ENCODE data around the gene IER2.
A peak's percentile ranks its signal among the peaks of the same experiment; 100 is the strongest.

IER2 gene

GRCh38 chr19:13154911-13155471 is 4.8 kb downstream of the IER2 start:
- H3K27ac ChIP-seq (ENCODE audit: low read depth, low read length): peak overlapping the region; percentile 85

DNA sequence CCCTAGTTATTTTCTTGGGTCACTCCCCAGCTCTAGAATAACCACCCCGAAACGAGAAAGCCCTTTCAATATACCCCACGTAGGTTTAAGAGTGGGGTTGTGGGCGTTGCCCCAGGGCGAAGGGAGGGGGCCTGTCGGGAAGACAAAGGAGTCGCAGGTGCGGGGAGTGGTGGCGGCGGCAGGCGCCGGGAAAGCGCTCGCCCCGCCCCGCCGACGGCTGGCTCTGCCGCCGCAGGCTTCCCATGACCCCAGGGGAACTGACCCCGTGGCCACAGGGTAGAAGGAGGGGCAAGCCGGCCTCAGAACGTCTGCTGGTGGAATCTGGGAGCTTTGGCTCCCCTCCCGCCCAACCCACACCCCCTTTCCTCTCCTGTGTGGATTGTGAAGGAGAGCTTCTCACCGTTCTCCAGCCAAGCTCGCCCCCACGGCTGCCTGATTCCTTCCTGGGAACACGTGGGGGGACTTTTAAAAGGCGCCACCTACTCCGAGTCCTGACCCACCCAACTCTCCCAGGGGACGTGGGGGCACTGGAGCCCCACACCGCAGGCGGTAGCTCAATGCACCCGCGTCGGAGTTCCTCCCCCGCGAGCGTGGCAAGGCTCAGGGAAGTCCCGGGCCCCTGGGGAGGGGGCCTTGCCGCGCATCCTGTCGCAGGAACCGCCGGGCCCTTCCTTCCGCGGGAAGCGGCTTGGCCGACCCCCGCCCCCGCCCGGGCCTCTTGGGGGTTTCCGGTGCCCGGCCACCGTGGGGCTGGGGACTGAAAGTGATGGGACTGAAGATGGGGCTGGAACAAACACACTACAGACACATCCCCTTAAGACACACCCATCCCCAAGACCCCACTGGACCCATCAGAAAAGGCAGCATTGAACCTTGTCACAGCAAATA is 5.5 kb downstream of the IER2 start:
- H4K8ac ChIP-seq (ENCODE audit: low read depth, low read length): peak overlapping the region; percentile 88
- WGBS (ENCODE audit: extremely low coverage, insufficient coverage, low lambda C conversion rate): no CpG with 5 or more reads among the region's 55 CpGs
- peak overlapping the region; percentile 99 for H3K56ac ChIP-seq (ENCODE audit: low read length)
- peak overlapping the region; percentile 100 for H3K18ac ChIP-seq (ENCODE audit: low read length)
- H3K79me1 ChIP-seq (ENCODE audit: low read length): no peaks in the 10 kb centered on the region
- peak overlapping the region; percentile 81 for H2BK5ac ChIP-seq (ENCODE audit: low read length)
- no peak overlapping the region for H2BK15ac ChIP-seq (replicated peaks; ENCODE audit: low read depth)
- peak overlapping the region; percentile 84 for H3K4ac ChIP-seq (ENCODE audit: low read depth, low read length)
- peak overlapping the region; percentile 33 for H3K23ac ChIP-seq (ENCODE audit: low read length)
- peak overlapping the region; percentile 59 for H3K4me2 ChIP-seq (ENCODE audit: low read length)
- H3K79me2 ChIP-seq (ENCODE audit: control insufficient read depth, insufficient read depth, low read length): peaks cover 23% of the 10 kb centered on the region
- peak overlapping the region; percentile 68 for H2BK120ac ChIP-seq (ENCODE audit: low read depth, low read length)
- no peaks in the 10 kb centered on the region for H3K36me3 ChIP-seq (ENCODE audit: control insufficient read depth, insufficient read depth, low read length)
- H3K27ac ChIP-seq (ENCODE audit: low read depth, low read length): peak overlapping the region; percentile 94
- peak overlapping the region; percentile 3 for H2AK5ac ChIP-seq (ENCODE audit: low read length)
- H4K5ac ChIP-seq (ENCODE audit: low read length): peak overlapping the region; percentile 88
- DNase-seq: peak; percentile 95
- H3K4me1 ChIP-seq (ENCODE audit: control insufficient read depth, low read depth, low read length): peaks cover 2% of the 10 kb centered on the region
- peak overlapping the region; percentile 99 for H3K9ac ChIP-seq (ENCODE audit: low read length)
- peak overlapping the region; percentile 17 for H3K4me3 ChIP-seq (ENCODE audit: low read length)
- no peaks in the 10 kb centered on the region for H3K27me3 ChIP-seq (ENCODE audit: insufficient read depth, low read length, poor library complexity)

More at GRCh38 chr19:13154911-13155471, 4.8 kb downstream of the IER2 start:
- peak overlapping the region; percentile 99 for H3K56ac ChIP-seq (ENCODE audit: low read length)
- no peaks in the 10 kb centered on the region for H3K36me3 ChIP-seq (ENCODE audit: control insufficient read depth, insufficient read depth, low read length)
- H4K8ac ChIP-seq (ENCODE audit: low read depth, low read length): no peak overlapping the region
- peaks cover 27% of the 10 kb centered on the region for H3K79me2 ChIP-seq (ENCODE audit: control insufficient read depth, insufficient read depth, low read length)
- H4K5ac ChIP-seq (ENCODE audit: low read length): no peak overlapping the region
- DNase-seq: peak; percentile 95
- no peak overlapping the region for H2AK5ac ChIP-seq (ENCODE audit: low read length)
- no peak overlapping the region for H2BK120ac ChIP-seq (ENCODE audit: low read depth, low read length)
- no peaks in the 10 kb centered on the region for H3K4me1 ChIP-seq (ENCODE audit: control insufficient read depth, low read depth, low read length)
- peak overlapping the region; percentile 52 for H2BK5ac ChIP-seq (ENCODE audit: low read length)
- no CpG with 5 or more reads among the region's 24 CpGs for whole genome bisulfite sequencing (ENCODE audit: extremely low coverage, insufficient coverage, low lambda C conversion rate)
- H3K4ac ChIP-seq (ENCODE audit: low read depth, low read length): peak overlapping the region; percentile 64
- no peak overlapping the region for H3K23ac ChIP-seq (ENCODE audit: low read length)
- peak overlapping the region; percentile 97 for H3K18ac ChIP-seq (ENCODE audit: low read length)
- no peak overlapping the region for H2BK15ac ChIP-seq (replicated peaks; ENCODE audit: low read depth)
- H3K4me3 ChIP-seq (ENCODE audit: low read length): peak overlapping the region; percentile 74
- H3K79me1 ChIP-seq (ENCODE audit: low read length): no peaks in the 10 kb centered on the region
- peak overlapping the region; percentile 59 for H3K4me2 ChIP-seq (ENCODE audit: low read length)
- H3K9ac ChIP-seq (ENCODE audit: low read length): peak overlapping the region; percentile 99
- H3K27me3 ChIP-seq (ENCODE audit: insufficient read depth, low read length, poor library complexity): no peaks in the 10 kb centered on the region

DNA sequence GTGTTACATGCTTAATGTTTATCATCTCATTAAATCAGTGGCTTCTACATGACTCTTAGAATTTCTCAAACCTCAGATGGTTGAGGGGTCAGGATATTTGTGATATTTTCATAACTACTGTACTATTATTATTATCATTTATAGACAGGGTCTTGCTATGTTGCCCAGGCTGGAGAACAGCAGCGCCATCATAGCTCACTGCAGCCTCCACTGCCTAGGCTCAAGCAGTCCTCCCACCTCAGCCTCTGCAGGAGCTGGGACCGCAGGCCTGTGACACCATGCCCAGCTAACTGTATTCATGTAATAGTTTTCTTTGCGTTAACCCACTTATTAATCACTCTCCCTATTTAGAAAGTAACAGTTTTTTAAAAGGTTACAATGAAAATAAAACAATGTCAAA is 9.5 kb downstream of the IER2 start:
- no peak overlapping the region for H3K4me2 ChIP-seq (ENCODE audit: low read length)
- H3K18ac ChIP-seq (ENCODE audit: low read length): no peak overlapping the region
- no peak overlapping the region for H2BK120ac ChIP-seq (ENCODE audit: low read depth, low read length)
- no peak for DNase-seq
- H2BK15ac ChIP-seq (replicated peaks; ENCODE audit: low read depth): no peak overlapping the region
- WGBS (ENCODE audit: extremely low coverage, insufficient coverage, low lambda C conversion rate): no CpG with 5 or more reads among the region's 3 CpGs
- H3K4ac ChIP-seq (ENCODE audit: low read depth, low read length): no peak overlapping the region
- no peak overlapping the region for H3K9ac ChIP-seq (ENCODE audit: low read length)
- no peak overlapping the region for H3K4me3 ChIP-seq (ENCODE audit: low read length)
- no peaks in the 10 kb centered on the region for H3K79me1 ChIP-seq (ENCODE audit: low read length)
- no peaks in the 10 kb centered on the region for H3K27me3 ChIP-seq (ENCODE audit: insufficient read depth, low read length, poor library complexity)
- no peak overlapping the region for H2BK5ac ChIP-seq (ENCODE audit: low read length)
- H3K56ac ChIP-seq (ENCODE audit: low read length): no peak overlapping the region
- peaks cover 6% of the 10 kb centered on the region for H3K4me1 ChIP-seq (ENCODE audit: control insufficient read depth, low read depth, low read length)
- H3K23ac ChIP-seq (ENCODE audit: low read length): no peak overlapping the region
- H3K27ac ChIP-seq (ENCODE audit: low read depth, low read length): no peak overlapping the region
- H3K79me2 ChIP-seq (ENCODE audit: control insufficient read depth, insufficient read depth, low read length): peaks cover under 1% of the 10 kb centered on the region
- H2AK5ac ChIP-seq (ENCODE audit: low read length): no peak overlapping the region
- no peak overlapping the region for H4K5ac ChIP-seq (ENCODE audit: low read length)
- H3K36me3 ChIP-seq (ENCODE audit: control insufficient read depth, insufficient read depth, low read length): no peaks in the 10 kb centered on the region
- H4K8ac ChIP-seq (ENCODE audit: low read depth, low read length): no peak overlapping the region

DNA sequence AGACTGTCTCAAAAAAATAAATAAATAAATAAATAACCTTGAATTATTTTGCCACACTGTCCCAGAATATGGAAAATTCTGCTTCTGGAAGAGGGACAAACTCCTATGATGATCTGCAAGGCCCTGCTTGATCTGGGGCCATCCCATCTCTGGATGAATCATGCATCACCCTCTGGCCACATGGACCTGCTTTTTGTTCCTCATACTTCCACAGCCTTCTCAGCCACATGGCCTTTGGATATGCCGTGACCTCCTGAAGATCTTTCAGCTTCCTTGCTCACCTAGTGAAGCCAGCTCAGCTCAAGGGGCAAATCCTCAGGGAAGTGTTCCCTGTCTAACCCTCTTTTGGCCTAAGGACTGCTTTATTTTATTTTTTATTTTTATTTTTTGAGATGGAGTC is 10.3 kb downstream of the IER2 start:
- Histone ChIP-seq H3K4me2 (ENCODE audit: low read length) (no peak overlapping the region), H3K4me3 (ENCODE audit: low read length) (no peak overlapping the region), H2AK5ac (ENCODE audit: low read length) (no peak overlapping the region), H2BK15ac (replicated peaks; ENCODE audit: low read depth) (no peak overlapping the region), H4K5ac (ENCODE audit: low read length) (no peak overlapping the region), H3K36me3 (ENCODE audit: control insufficient read depth, insufficient read depth, low read length) (no peaks in the 10 kb centered on the region), H3K27me3 (ENCODE audit: insufficient read depth, low read length, poor library complexity) (no peaks in the 10 kb centered on the region), H3K27ac (ENCODE audit: low read depth, low read length) (no peak overlapping the region), H3K9ac (ENCODE audit: low read length) (no peak overlapping the region), H4K8ac (ENCODE audit: low read depth, low read length) (no peak overlapping the region), H3K4me1 (ENCODE audit: control insufficient read depth, low read depth, low read length) (peaks cover 13% of the 10 kb centered on the region), H3K56ac (ENCODE audit: low read length) (peak overlapping the region; percentile 67), H3K4ac (ENCODE audit: low read depth, low read length) (no peak overlapping the region), H2BK5ac (ENCODE audit: low read length) (no peak overlapping the region), H3K79me2 (ENCODE audit: control insufficient read depth, insufficient read depth, low read length) (no peaks in the 10 kb centered on the region), H3K23ac (ENCODE audit: low read length) (no peak overlapping the region), H2BK120ac (ENCODE audit: low read depth, low read length) (no peak overlapping the region), H3K79me1 (ENCODE audit: low read length) (no peaks in the 10 kb centered on the region), H3K18ac (ENCODE audit: low read length) (no peak overlapping the region)
- no peak for DNase-seq
- WGBS (ENCODE audit: extremely low coverage, insufficient coverage, low lambda C conversion rate): no CpG with 5 or more reads among the region's 1 CpG

DNA sequence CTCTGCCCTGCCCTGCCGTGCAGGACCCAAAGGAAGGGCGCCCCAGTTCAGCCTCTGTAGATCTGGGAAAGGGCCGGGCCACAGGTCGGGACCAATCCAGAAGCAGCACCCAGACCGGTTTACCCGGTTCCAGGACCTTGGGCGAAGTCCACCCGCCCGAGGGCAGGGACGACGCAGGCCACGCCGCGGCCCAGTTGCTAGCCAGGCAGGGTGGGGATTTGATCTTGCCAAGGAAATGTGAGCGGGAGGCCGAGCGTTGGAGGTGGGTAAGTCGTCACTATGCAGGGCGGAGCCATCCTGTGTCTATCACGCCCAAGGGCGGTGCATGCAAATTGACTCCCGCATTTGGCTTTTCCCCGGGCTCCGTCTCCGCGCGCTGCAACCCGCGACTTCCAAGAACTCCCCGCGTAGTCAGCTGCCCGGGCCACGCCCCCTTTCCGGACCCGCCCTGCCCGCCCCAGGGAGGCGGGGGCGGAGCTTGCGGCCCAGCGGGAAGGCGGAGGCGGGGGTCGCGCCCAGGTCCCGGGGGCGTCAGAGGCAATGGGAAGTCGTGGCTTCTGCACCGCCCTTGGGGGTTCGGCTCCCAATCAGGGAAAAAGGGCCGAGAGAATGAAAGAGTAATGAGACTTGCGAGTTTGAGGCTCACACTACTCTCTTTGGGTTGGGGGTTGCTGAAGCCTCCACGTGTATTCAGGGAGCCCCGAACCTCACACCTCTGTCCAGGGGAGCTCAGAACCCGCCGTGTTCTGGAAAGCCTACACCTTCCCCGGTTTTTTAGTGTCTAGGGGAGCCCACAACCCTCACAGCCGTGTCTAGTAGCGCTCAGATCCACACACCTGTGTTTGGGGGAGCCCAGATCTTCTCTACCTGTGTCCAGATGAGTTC is 12.8 kb downstream of the IER2 start:
- no peaks in the 10 kb centered on the region for H3K79me1 ChIP-seq (ENCODE audit: low read length)

More for the DNA sequence above, 12.8 kb downstream of the IER2 start:
- Histone ChIP-seq H2AK5ac (ENCODE audit: low read length) (peak overlapping the region; percentile 99), H3K27ac (ENCODE audit: low read depth, low read length) (peak overlapping the region; percentile 95), H3K27me3 (ENCODE audit: insufficient read depth, low read length, poor library complexity) (no peaks in the 10 kb centered on the region), H3K4me2 (ENCODE audit: low read length) (peak overlapping the region; percentile 61), H3K23ac (ENCODE audit: low read length) (peak overlapping the region; percentile 1), H4K5ac (ENCODE audit: low read length) (peak overlapping the region; percentile 99), H2BK15ac (replicated peaks; ENCODE audit: low read depth) (peak overlapping the region; percentile 99), H3K4me3 (ENCODE audit: low read length) (no peak overlapping the region), H3K4ac (ENCODE audit: low read depth, low read length) (peak overlapping the region; percentile 94), H4K8ac (ENCODE audit: low read depth, low read length) (peak overlapping the region; percentile 59), H3K18ac (ENCODE audit: low read length) (peak overlapping the region; percentile 98), H3K36me3 (ENCODE audit: control insufficient read depth, insufficient read depth, low read length) (no peaks in the 10 kb centered on the region), H3K4me1 (ENCODE audit: control insufficient read depth, low read depth, low read length) (peaks cover 15% of the 10 kb centered on the region), H2BK120ac (ENCODE audit: low read depth, low read length) (peak overlapping the region; percentile 90), H2BK5ac (ENCODE audit: low read length) (peak overlapping the region; percentile 99), H3K9ac (ENCODE audit: low read length) (peak overlapping the region; percentile 91), H3K56ac (ENCODE audit: low read length) (peak overlapping the region; percentile 96), H3K79me2 (ENCODE audit: control insufficient read depth, insufficient read depth, low read length) (no peaks in the 10 kb centered on the region)
- WGBS (ENCODE audit: extremely low coverage, insufficient coverage, low lambda C conversion rate): no CpG with 5 or more reads among the region's 58 CpGs
- peak; percentile 99 for DNase-seq
